H1 (cell line): Measurements from ENCODE around the gene DLX4. TPM values are rescaled to one million over a fixed set of nuclear protein-coding genes. Genes with fewer than 3 reads are reported as not detected.
A peak's percentile ranks its signal among the peaks of the same experiment; 100 is the strongest.

Source experiments
- CTCF ChIA-PET: fragments of 300-600 bp; sonication (Branson Sonifier 250); formaldehyde crosslinking; loops from one replicate; lab custom pipeline; 2021; ENCODE audit not compliant: partially characterized antibody; lab: Charles Lee
- POLR2A ChIA-PET: fragments of 300-600 bp; sonication (Branson Sonifier 250); formaldehyde crosslinking; loops from one replicate; lab custom pipeline; 2021; ENCODE audit warnings: inconsistent platforms; ENCODE audit not compliant: partially characterized antibody; lab: Charles Lee
- DNase-seq, 2 experiments: peaks; one replicate each; pipeline versions ENCODE4 v3.0.0 to v3.0.0-alpha.2; 2010 to 2022; ENCODE audit warnings: low spot score in 2 of 2, low read depth in 1 of 2, mixed read lengths in 1 of 2
- FAIRE-seq: peaks from 2 replicates; lab custom pipeline; 2011; peaks lifted over from hg19 to GRCh38; lab: Jason Lieb, UNC
- H2AFZ ChIP-seq: 2 replicates; pipeline ENCODE4 v1.8.1; 2012; ENCODE audit warnings: low read length, inconsistent platforms
- H2AK5ac ChIP-seq: 2 replicates; pipeline ENCODE4 v1.6.1; 2013; ENCODE audit warnings: low read depth, low read length
- H2BK120ac ChIP-seq: replicated peaks from 2 replicates; pipeline ENCODE3; 2013; ENCODE audit warnings: low read depth, low read length, inconsistent platforms
- H2BK12ac ChIP-seq: 2 replicates; pipeline ENCODE4 v1.6.1; 2013; ENCODE audit warnings: low read depth, low read length
- H2BK15ac ChIP-seq: 2 replicates; pipeline ENCODE4 v1.6.1; 2013; ENCODE audit warnings: low read length
- H2BK20ac ChIP-seq: 2 replicates; pipeline ENCODE4 v1.6.1; 2013; ENCODE audit warnings: low read length
- H2BK5ac ChIP-seq: 2 replicates; pipeline ENCODE4 v1.6.1; 2013; ENCODE audit warnings: low read depth, low read length
- H3K14ac ChIP-seq: 2 replicates; pipeline ENCODE4 v1.6.1; 2013; ENCODE audit warnings: inconsistent platforms; ENCODE audit not compliant: insufficient read length
- H3K18ac ChIP-seq: 2 replicates; pipeline ENCODE4 v1.6.1; 2013; ENCODE audit warnings: low read length; ENCODE audit errors: extremely low read depth
- H3K23ac ChIP-seq: 2 replicates; pipeline ENCODE4 v1.6.1; 2013; ENCODE audit warnings: inconsistent platforms; ENCODE audit not compliant: insufficient read length
- H3K23me2 ChIP-seq: 2 replicates; pipeline ENCODE4 v1.6.1; 2013; ENCODE audit warnings: low read depth, low read length
- H3K27ac ChIP-seq: 2 replicates; pipeline ENCODE4 v1.6.1; 2011; ENCODE audit warnings: low read depth, low read length, inconsistent platforms
- H3K27me3 ChIP-seq, 4 experiments: replicated peaks in 1 of 4; 1 replicate in 1 of 4; 2 replicates in 3 of 4; pipeline versions ENCODE4 v1.6.1 to v1.8.1; 2011 to 2013; ENCODE audit warnings: low read length in 3 of 4, mild to moderate bottlenecking in 3 of 4, inconsistent platforms in 2 of 4, mixed read lengths in 2 of 4, moderate library complexity in 1 of 4; ENCODE audit not compliant: control insufficient read depth in 3 of 4, insufficient read depth in 3 of 4; ENCODE audit errors: extremely low read depth in 1 of 4
- H3K36me3 ChIP-seq, 4 experiments: 2 replicates each; pipeline versions ENCODE4 v1.6.1 to v1.8.1; 2011 to 2013; ENCODE audit warnings: mild to moderate bottlenecking in 4 of 4, low read length in 3 of 4, moderate library complexity in 2 of 4, control low read depth in 1 of 4, inconsistent platforms in 1 of 4; ENCODE audit not compliant: insufficient read depth in 4 of 4, control insufficient read depth in 2 of 4
- H3K4ac ChIP-seq: replicated peaks from 2 replicates; pipeline ENCODE3; 2013; ENCODE audit warnings: low read length, low read depth, mixed read lengths, inconsistent platforms; ENCODE audit not compliant: insufficient read length
- H3K4me1 ChIP-seq, 4 experiments: replicated peaks in 1 of 4; 1 replicate in 1 of 4; 2 replicates in 3 of 4; pipeline versions ENCODE4 v1.6.1 to v1.8.1; 2011 to 2013; ENCODE audit warnings: low read length in 3 of 4, inconsistent platforms in 2 of 4, mixed read lengths in 1 of 4; ENCODE audit not compliant: insufficient read depth in 4 of 4, control insufficient read depth in 3 of 4
- H3K4me2 ChIP-seq, 2 experiments: 2 replicates each; pipeline versions ENCODE4 v1.6.1 to v1.8.1; 2011 to 2013; ENCODE audit warnings: low read depth in 2 of 2, low read length in 2 of 2, control low read depth in 1 of 2, inconsistent platforms in 1 of 2, mild to moderate bottlenecking in 1 of 2; ENCODE audit not compliant: insufficient read depth in 1 of 2
- H3K4me3 ChIP-seq, 4 experiments: fragments of 200-600, 300-600 bp in 1 of 4; sonication (generic), shearing (Covaris generic), sonication (Bioruptor Twin) in 1 of 4; 2 replicates each; pipeline versions ENCODE4 v1.5.1 to v1.8.1; 2011 to 2016; ENCODE audit warnings: low read length in 4 of 4, low read depth in 3 of 4, control low read depth in 2 of 4, inconsistent platforms in 2 of 4, mild to moderate bottlenecking in 2 of 4, mixed read lengths in 1 of 4, moderate library complexity in 1 of 4; ENCODE audit not compliant: insufficient read depth in 2 of 4; ENCODE audit errors: extremely low read depth in 1 of 4
- H3K56ac ChIP-seq: replicated peaks from 2 replicates; pipeline ENCODE3; 2013; ENCODE audit warnings: low read depth, mild to moderate bottlenecking, mixed read lengths, low read length, inconsistent platforms; ENCODE audit not compliant: insufficient read length
- H3K79me1 ChIP-seq: 2 replicates; pipeline ENCODE4 v1.6.1; 2013; ENCODE audit warnings: low read depth, low read length, control low read depth
- H3K79me2 ChIP-seq, 2 experiments: 2 replicates each; pipeline versions ENCODE4 v1.6.1 to v1.8.1; 2012 to 2013; ENCODE audit warnings: low read length in 2 of 2, mild to moderate bottlenecking in 2 of 2, inconsistent platforms in 1 of 2; ENCODE audit not compliant: insufficient read depth in 2 of 2, control insufficient read depth in 1 of 2
- H3K9ac ChIP-seq, 4 experiments: replicated peaks in 1 of 4; 1 replicate in 1 of 4; 2 replicates in 3 of 4; pipeline versions ENCODE4 v1.6.1 to v1.8.1; 2011 to 2013; ENCODE audit warnings: low read depth in 3 of 4, low read length in 3 of 4, control low read depth in 2 of 4, mild to moderate bottlenecking in 2 of 4, moderate library complexity in 2 of 4, inconsistent platforms in 1 of 4; ENCODE audit errors: extremely low read depth in 1 of 4
- H3K9me3 ChIP-seq, 2 experiments: 2 replicates each; pipeline versions ENCODE4 v1.6.1 to v1.8.1; 2012 to 2013; ENCODE audit warnings: mild to moderate bottlenecking in 2 of 2, moderate library complexity in 2 of 2, control low read depth in 1 of 2, inconsistent platforms in 1 of 2, low read depth in 1 of 2, low read length in 1 of 2, mixed read lengths in 1 of 2; ENCODE audit not compliant: insufficient read depth in 2 of 2
- H4K20me1 ChIP-seq, 2 experiments: replicated peaks in 1 of 2; 2 replicates each; pipeline versions ENCODE3 to v1.8.1; 2011 to 2013; ENCODE audit warnings: inconsistent platforms in 2 of 2, low read length in 2 of 2, mild to moderate bottlenecking in 1 of 2; ENCODE audit not compliant: insufficient read depth in 2 of 2, control insufficient read depth in 1 of 2
- H4K5ac ChIP-seq: 2 replicates; pipeline ENCODE4 v1.6.1; 2013; ENCODE audit warnings: low read length, low read depth, mixed read lengths, inconsistent platforms; ENCODE audit not compliant: insufficient read length
- H4K8ac ChIP-seq: 2 replicates; pipeline ENCODE4 v1.8.0; 2013; ENCODE audit warnings: mild to moderate bottlenecking, moderate library complexity, low read length, inconsistent platforms; ENCODE audit not compliant: insufficient read depth; ENCODE audit errors: extremely low read depth
- H4K91ac ChIP-seq: replicated peaks from 2 replicates; pipeline ENCODE3; 2013; ENCODE audit warnings: low read length, mixed read lengths, inconsistent platforms; ENCODE audit not compliant: insufficient read length
- HDAC2 ChIP-seq, 2 experiments: fragments of 300-600 bp in 1 of 2; sonication (generic) in 1 of 2; IDR thresholded peaks; 2 replicates each; pipeline ENCODE4 v1.6.1; 2011 to 2012; ENCODE audit warnings: low read depth in 2 of 2, low read length in 2 of 2, mild to moderate bottlenecking in 2 of 2, moderate library complexity in 2 of 2, borderline replicate concordance in 1 of 2, inconsistent platforms in 1 of 2
- TCF12 ChIP-seq: IDR thresholded peaks from 2 replicates; pipeline ENCODE4 v1.6.1; 2011; ENCODE audit warnings: low read depth, mild to moderate bottlenecking, low read length
- WGBS, 2 experiments: shearing (Covaris generic) in 1 of 2; methylation state at CpG; one replicate each; pipeline versions ENCODE4 v1.1.6 to v1.1.7; 2013 to 2015; ENCODE audit warnings: low lambda C conversion rate in 2 of 2, mixed read lengths in 2 of 2, inconsistent platforms in 1 of 2, low coverage in 1 of 2, missing lambda C conversion rate in 1 of 2; ENCODE audit not compliant: insufficient replicate concordance in 2 of 2, insufficient coverage in 1 of 2, insufficient read length in 1 of 2; ENCODE audit errors: extremely low coverage in 1 of 2, missing lambda C conversion rate in 1 of 2; 5-methylcytosine and 5-hydroxymethylcytosine counted together
- polyA plus RNA-seq, 7 experiments: library from polyadenylated mRNA; depleted of rRNA in 3 of 7; stranded (reverse) in 5 of 7; unstranded in 2 of 7; fragments of >200 nt in 5 of 7; fragments of 200-250 nt in 2 of 7; gene quantifications; 1 replicate in 5 of 7; 2 replicates in 1 of 7; 4 replicates in 1 of 7; pipeline versions ENCODE4 v1.2.1 to v1.2.3, GENCODE V29; 2011 to 2013; ENCODE audit warnings: missing spikeins in 2 of 7, mixed read lengths in 2 of 7
- total RNA-seq: library from RNA; stranded (reverse); fragmentation: NEBNext Ultra II Directional; extraction: Animal tissue kit (Norgen Biotek cat#: 25700); gene quantifications from 2 replicates; pipeline ENCODE4 v1.2.1, GENCODE V29; 2021

DLX4 gene
- total and polyA plus RNA-seq, 2 of the 8 experiments (the other 6 are each of a cell fraction or from before 2014, with no cell fraction given): 0.67 to 0.80 TPM

DNA sequence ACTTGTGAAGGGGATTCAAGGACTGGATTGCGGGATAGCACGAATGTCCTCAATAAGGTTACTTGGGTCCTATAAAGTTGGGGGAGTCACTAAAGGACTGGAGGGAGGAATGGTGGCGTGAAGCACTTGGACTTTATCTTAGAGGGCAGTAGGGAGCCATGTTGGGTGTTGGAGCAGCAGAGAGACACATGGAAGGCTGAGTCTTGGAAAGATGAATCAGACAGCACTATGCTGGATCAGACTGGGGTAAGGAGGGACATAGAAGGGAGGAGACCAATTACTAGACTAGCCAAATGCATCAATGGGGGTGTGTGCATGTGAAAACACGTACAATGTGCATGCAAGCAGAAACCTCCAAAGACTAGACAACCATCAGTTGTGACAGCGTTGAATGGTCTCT, 26.0 kb upstream of the DLX4 start:
- H2BK15ac ChIP-seq: peak overlapping the region; percentile 36; the same call in 1 of the 2 replicates
- no peak overlapping the region for H3K4me2 ChIP-seq
- no peak overlapping the region for H3K14ac ChIP-seq
- H3K9ac ChIP-seq: no peak overlapping the region
- no peak overlapping the region for H2BK5ac ChIP-seq
- H2BK20ac ChIP-seq: no peak overlapping the region
- no peak overlapping the region for H3K27ac ChIP-seq
- TF ChIP-seq TCF12: no peak
- 0 out of 4 replicates have a peak, but pooled peaks of 1 of the 2 experiments have one; percentile 34 for TF ChIP-seq HDAC2 (IDR thresholded peaks at IDR 0.05; ENCODE audit: borderline replicate concordance in 1 of 2, low read depth in 2 of 2, low read length in 2 of 2)
- no peaks in the 10 kb centered on the region for H3K79me2 ChIP-seq
- ChIA-PET POLR2A (interaction anchor here (1.3 kb wide), 1 partner anchor 9 kb away, joined by 3 read pairs; no protein-coding TSS in a partner anchor), CTCF (interaction anchor here (0.7 to 9.2 kb wide), 9 partner anchors 8 to 63 kb away, joined by 3 to 98 read pairs (median 6); partner anchors contain the start of gene DLX3)
- H3K4me3 ChIP-seq: no peak overlapping the region
- no peak overlapping the region for H2BK12ac ChIP-seq
- no peak overlapping the region for H3K4ac ChIP-seq
- H3K23me2 ChIP-seq: 0 out of 2 replicates have a peak, but pooled peaks cover 2% of the 10 kb centered on the region
- no peak overlapping the region for H3K18ac ChIP-seq
- H3K56ac ChIP-seq: no peak overlapping the region
- H3K23ac ChIP-seq: no peak overlapping the region
- peaks cover 0 to 6% (median 3%) of the 10 kb centered on the region in 4 experiments; a peak in 3 of 7 replicates for H3K4me1 ChIP-seq
- H2AK5ac ChIP-seq: no peak overlapping the region
- no peak overlapping the region for H4K8ac ChIP-seq
- H4K5ac ChIP-seq: no peak overlapping the region
- H4K20me1 ChIP-seq: no peaks in the 10 kb centered on the region
- H2BK120ac ChIP-seq: no peak overlapping the region
- no peaks in the 10 kb centered on the region for H3K79me1 ChIP-seq
- FAIRE-seq (no peak), DNase-seq (no peak)
- 83% methylated on average over 5 of the region's 5 CpGs; no CpG with 5 or more reads in 1 of the 2 experiments for WGBS, 2 experiments
- H3K36me3 ChIP-seq: no peaks in the 10 kb centered on the region
- no peaks in the 10 kb centered on the region for H3K9me3 ChIP-seq
- H4K91ac ChIP-seq: no peak overlapping the region
- peaks cover 0 to 8% (median 0%) of the 10 kb centered on the region in 4 experiments; a peak in 2 of 7 replicates for H3K27me3 ChIP-seq
- no peak overlapping the region for H2AFZ ChIP-seq
